ENCODE results near the gene SVIP. TPM values are rescaled to one million over a fixed set of nuclear protein-coding genes. Genes with fewer than 3 reads are reported as not detected.

SVIP gene
- polyA plus RNA-seq, 1 donor from 2014 or later = 24.8 TPM

DNA sequence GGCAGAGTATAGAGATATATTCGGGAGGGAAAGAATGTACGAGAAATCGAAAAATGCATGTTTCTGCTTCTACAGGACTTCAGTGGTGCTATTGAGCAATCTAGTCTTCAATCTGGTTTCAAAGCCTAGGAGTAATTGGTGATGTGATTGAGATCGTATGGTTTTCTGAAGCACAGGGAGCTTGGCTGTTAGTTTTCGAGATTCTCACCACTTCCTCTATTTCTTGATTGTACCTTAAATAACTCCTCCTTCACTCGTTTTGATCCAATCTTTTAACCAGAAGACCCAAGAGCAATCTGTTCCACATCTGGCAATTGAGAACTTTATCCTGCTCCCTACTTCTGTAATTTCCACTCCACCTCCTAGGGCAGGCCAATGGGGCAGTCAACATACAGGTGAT is 30.2 kb upstream of the SVIP start:
- H3K9ac ChIP-seq (ENCODE audit: low read length) = no peak overlapping the region
- H3K9me3 ChIP-seq (ENCODE audit: low read length) = no peaks in the 10 kb centered on the region
- H3F3A ChIP-seq (ENCODE audit: insufficient read depth, low read length, poor library complexity, severe bottlenecking) = no peaks in the 10 kb centered on the region
- no peaks in the 10 kb centered on the region for H3K79me2 ChIP-seq (replicated peaks; ENCODE audit: insufficient read depth, low read length)
- H3K27ac ChIP-seq (ENCODE audit: low read length) = no peak overlapping the region
- no peak overlapping the region for H3K4me2 ChIP-seq (ENCODE audit: low read length)
- no peak overlapping the region for H3K4me3 ChIP-seq (ENCODE audit: low read length)
- no peaks in the 10 kb centered on the region for H4K20me1 ChIP-seq (ENCODE audit: insufficient read depth)
- no peaks in the 10 kb centered on the region for H3K27me3 ChIP-seq (ENCODE audit: insufficient read depth, low read depth, low read length)
- H3K36me3 ChIP-seq (ENCODE audit: insufficient read depth, low read length) = no peaks in the 10 kb centered on the region
- H2AFZ ChIP-seq (ENCODE audit: low read depth, low read length) = no peak overlapping the region
- no peak for TF ChIP-seq POLR2AphosphoS5 (IDR thresholded peaks at IDR 0.05)
- no peaks in the 10 kb centered on the region for H3K9me2 ChIP-seq (ENCODE audit: insufficient read depth, low read length)

DNA sequence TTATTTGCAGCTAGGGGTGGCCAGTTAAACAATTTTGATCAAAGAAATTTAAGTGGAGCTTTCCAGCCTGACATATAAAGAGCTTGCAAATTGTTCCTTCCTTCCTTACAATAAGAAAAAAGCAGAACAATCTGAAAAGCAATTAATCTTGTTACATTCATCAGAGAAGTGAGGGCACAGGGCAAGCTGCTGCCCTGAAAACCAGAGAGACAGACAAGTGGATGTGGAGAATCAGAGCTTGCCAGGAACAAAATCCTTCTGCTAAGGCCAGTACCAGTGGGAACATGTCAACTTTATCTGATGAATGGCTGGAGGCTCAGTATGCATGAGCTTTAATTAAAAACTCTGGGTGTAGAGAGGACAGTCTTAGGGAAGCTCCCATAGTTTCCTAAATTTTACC is 21.9 kb upstream of the SVIP start:
- no peaks in the 10 kb centered on the region for H3F3A ChIP-seq (ENCODE audit: insufficient read depth, low read length, poor library complexity, severe bottlenecking)
- no peaks in the 10 kb centered on the region for H3K9me3 ChIP-seq (ENCODE audit: low read length)
- H3K27me3 ChIP-seq (ENCODE audit: insufficient read depth, low read depth, low read length) = no peaks in the 10 kb centered on the region
- no peak overlapping the region for H3K9ac ChIP-seq (ENCODE audit: low read length)
- TF ChIP-seq RAD21 (conservative IDR thresholded peaks at IDR 0.05) = no peak
- H2AFZ ChIP-seq (ENCODE audit: low read depth, low read length) = no peak overlapping the region
- no peak overlapping the region for H3K27ac ChIP-seq (ENCODE audit: low read length)
- no peaks in the 10 kb centered on the region for H4K20me1 ChIP-seq (ENCODE audit: insufficient read depth)
- no peaks in the 10 kb centered on the region for H3K9me2 ChIP-seq (ENCODE audit: insufficient read depth, low read length)
- no peaks in the 10 kb centered on the region for H3K79me2 ChIP-seq (replicated peaks; ENCODE audit: insufficient read depth, low read length)
- H3K4me3 ChIP-seq (ENCODE audit: low read length) = no peak overlapping the region
- H3K4me2 ChIP-seq (ENCODE audit: low read length) = no peak overlapping the region
- no peaks in the 10 kb centered on the region for H3K36me3 ChIP-seq (ENCODE audit: insufficient read depth, low read length)

- Histone ChIP-seq H3K27ac (ENCODE audit: low read length) (no peak overlapping the region), H3K9me2 (ENCODE audit: insufficient read depth, low read length) (no peaks in the 10 kb centered on the region), H3K4me2 (ENCODE audit: low read length) (no peak overlapping the region), H3K27me3 (ENCODE audit: insufficient read depth, low read depth, low read length) (no peaks in the 10 kb centered on the region), H2AFZ (ENCODE audit: low read depth, low read length) (no peak overlapping the region), H3F3A (ENCODE audit: insufficient read depth, low read length, poor library complexity, severe bottlenecking) (no peaks in the 10 kb centered on the region), H3K79me2 (replicated peaks; ENCODE audit: insufficient read depth, low read length) (no peaks in the 10 kb centered on the region), H3K4me3 (ENCODE audit: low read length) (no peak overlapping the region), H3K36me3 (ENCODE audit: insufficient read depth, low read length) (no peaks in the 10 kb centered on the region), H3K9me3 (ENCODE audit: low read length) (no peaks in the 10 kb centered on the region), H4K20me1 (ENCODE audit: insufficient read depth) (no peaks in the 10 kb centered on the region), H3K9ac (ENCODE audit: low read length) (no peak overlapping the region)
- TF ChIP-seq EZH2 (IDR thresholded peaks at IDR 0.05; ENCODE audit: borderline replicate concordance, insufficient read depth, low read length, poor library complexity, severe bottlenecking) = no peak
- TF ChIP-seq MXI1 (conservative IDR thresholded peaks at IDR 0.05; ENCODE audit: poor library complexity, severe bottlenecking) = no peak
- no peak for TF ChIP-seq SMC3 (conservative IDR thresholded peaks at IDR 0.05; ENCODE audit: poor library complexity)
- no peak for TF ChIP-seq POLR2AphosphoS5 (IDR thresholded peaks at IDR 0.05)
- TF ChIP-seq EP300 (conservative IDR thresholded peaks at IDR 0.05; ENCODE audit: poor library complexity, severe bottlenecking) = no peak
- TF ChIP-seq TAF1 (IDR thresholded peaks at IDR 0.05; ENCODE audit: low read depth) = no peak
- TF ChIP-seq, protein P1, sequence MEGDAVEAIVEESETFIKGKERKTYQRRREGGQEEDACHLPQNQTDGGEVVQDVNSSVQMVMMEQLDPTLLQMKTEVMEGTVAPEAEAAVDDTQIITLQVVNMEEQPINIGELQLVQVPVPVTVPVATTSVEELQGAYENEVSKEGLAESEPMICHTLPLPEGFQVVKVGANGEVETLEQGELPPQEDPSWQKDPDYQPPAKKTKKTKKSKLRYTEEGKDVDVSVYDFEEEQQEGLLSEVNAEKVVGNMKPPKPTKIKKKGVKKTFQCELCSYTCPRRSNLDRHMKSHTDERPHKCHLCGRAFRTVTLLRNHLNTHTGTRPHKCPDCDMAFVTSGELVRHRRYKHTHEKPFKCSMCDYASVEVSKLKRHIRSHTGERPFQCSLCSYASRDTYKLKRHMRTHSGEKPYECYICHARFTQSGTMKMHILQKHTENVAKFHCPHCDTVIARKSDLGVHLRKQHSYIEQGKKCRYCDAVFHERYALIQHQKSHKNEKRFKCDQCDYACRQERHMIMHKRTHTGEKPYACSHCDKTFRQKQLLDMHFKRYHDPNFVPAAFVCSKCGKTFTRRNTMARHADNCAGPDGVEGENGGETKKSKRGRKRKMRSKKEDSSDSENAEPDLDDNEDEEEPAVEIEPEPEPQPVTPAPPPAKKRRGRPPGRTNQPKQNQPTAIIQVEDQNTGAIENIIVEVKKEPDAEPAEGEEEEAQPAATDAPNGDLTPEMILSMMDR (IDR thresholded peaks at IDR 0.05; ENCODE audit: poor library complexity, severe bottlenecking) = no peak
- no peak for TF ChIP-seq REST (IDR thresholded peaks at IDR 0.05; ENCODE audit: borderline replicate concordance)
- no peak for TF ChIP-seq RAD21 (conservative IDR thresholded peaks at IDR 0.05)
Measured at GRCh38 chr11:22846726-22847125, 17.1 kb upstream of the SVIP start.

Measured in neural cell (in vitro differentiated cells).